Astrocyte of the spinal cord (primary cell): Measurements from ENCODE around the gene RPS10.
A peak's percentile ranks its signal among the peaks of the same experiment; 100 is the strongest.

Experiments used
- DNase-seq: peaks from one replicate; pipeline ENCODE4 v3.0.0; 2011; ENCODE audit warnings: low read depth, low spot score
- H3K4me3 ChIP-seq: 2 replicates; pipeline ENCODE4 v1.5.1; 2011; ENCODE audit warnings: low read depth, mild to moderate bottlenecking, low read length, moderate library complexity
- CTCF ChIP-seq: IDR thresholded peaks from 2 replicates; pipeline ENCODE4 v1.5.1; 2012; ENCODE audit warnings: low read depth, mild to moderate bottlenecking, low read length, inconsistent platforms
- in situ Hi-C: cut with HindIII; loops from 2 replicates; pipeline ENCODE4 v1.10.0; 2017; ENCODE audit warnings: low sequenced_read_pairs

The RPS10 gene

DNA sequence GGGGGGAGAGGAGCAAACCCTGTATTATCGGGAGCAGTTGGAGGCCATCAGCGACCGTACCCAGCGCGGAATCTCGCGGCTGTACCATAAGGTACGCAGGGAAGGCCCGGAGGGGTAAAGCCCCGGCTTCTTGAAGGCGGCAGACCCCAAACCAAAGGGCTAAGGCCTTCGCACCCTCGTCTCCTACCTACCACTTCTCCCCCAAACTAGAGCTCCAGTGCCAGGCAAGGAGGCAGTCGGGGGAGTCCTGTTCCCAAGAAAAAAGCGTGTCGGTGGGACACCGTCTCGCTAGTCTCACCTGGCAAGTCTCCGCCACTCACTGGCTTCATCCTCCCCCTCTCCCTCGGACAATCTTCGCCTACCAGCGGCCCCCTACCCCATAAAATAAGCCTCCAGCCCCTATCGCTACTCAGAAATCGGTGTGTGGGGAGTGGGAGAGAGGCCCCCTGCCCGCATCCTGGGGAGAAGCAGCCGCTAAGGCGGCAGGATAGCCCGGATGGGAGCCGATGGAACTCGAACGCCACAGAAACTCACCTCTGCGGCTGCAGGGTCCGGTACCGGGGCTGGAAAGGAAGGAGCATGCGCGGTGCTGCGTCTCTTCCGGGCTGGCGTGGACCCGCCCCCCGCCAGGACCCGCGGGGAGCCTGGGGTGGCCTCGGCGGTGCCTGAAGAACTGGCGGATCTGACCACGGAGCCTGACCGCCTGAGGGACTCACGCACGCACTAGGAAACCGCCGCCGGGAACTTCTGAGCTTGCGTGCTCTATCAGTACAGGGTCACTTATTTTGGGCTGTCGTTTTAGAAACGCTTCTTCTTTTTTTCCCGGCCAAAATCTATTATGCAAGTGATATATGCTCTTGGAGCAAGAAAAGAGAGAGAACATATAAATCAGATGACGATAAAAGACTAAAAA, at the start of gene RPS10:
RPS10 (minus strand) TSS at position 572 of the 913 bp plus-strand sequence. CDS start 848 bp downstream, outside the sequence.
- peak; percentile 93 for DNase-seq
- peak within 1 kb of the TSS; percentile 80 for H3K4me3 ChIP-seq
- in situ Hi-C loops: no loop called here
- no peak for TF ChIP-seq CTCF

GRCh38 chr6:34475238-34475682, 49.4 kb upstream of the RPS10 start:
- no peak for DNase-seq
- H3K4me3 ChIP-seq: no peak overlapping the region
- in situ Hi-C loops: no loop called here
- no peak for TF ChIP-seq CTCF

GRCh38 chr6:34474754-34475153, 48.9 kb upstream of the RPS10 start:
- no peak for TF ChIP-seq CTCF
- no peak overlapping the region for H3K4me3 ChIP-seq
- in situ Hi-C loops: no loop called here
- no peak for DNase-seq

GRCh38 chr6:34473967-34474366, 48.1 kb upstream of the RPS10 start:
- no peak for DNase-seq
- H3K4me3 ChIP-seq: no peak overlapping the region
- TF ChIP-seq CTCF: no peak
- in situ Hi-C loops: no loop called here

GRCh38 chr6:34472425-34472824, 46.6 kb upstream of the RPS10 start:
- H3K4me3 ChIP-seq: no peak overlapping the region
- no peak for TF ChIP-seq CTCF
- DNase-seq: no peak
- in situ Hi-C loops: no loop called here

- no peak overlapping the region for H3K4me3 ChIP-seq
- TF ChIP-seq CTCF: no peak
- in situ Hi-C loops: no loop called here
- no peak for DNase-seq
These were observed 43.6 kb upstream of the RPS10 start for GRCh38 chr6:34469499-34469898.
